CD14-positive monocyte (primary cell): Measurements from ENCODE around the gene ADSL. TPM values are rescaled to one million over a fixed set of nuclear protein-coding genes. Genes with fewer than 3 reads are reported as not detected.

ENCODE experiments used
- DNase-seq, 3 donors: peaks; one replicate each; pipeline ENCODE4 v3.0.0-alpha.2; 2011 to 2022
- H2AFZ ChIP-seq: 2 replicates; pipeline ENCODE4 v1.6.0; 2012; ENCODE audit warnings: mild to moderate bottlenecking, low read depth, low read length, inconsistent platforms; ENCODE audit not compliant: insufficient read depth, poor library complexity, severe bottlenecking
- H3K27ac ChIP-seq, 2 donors: 1 replicate in 1 of 2; 2 replicates in 1 of 2; pipeline ENCODE4 v1.5.1; 2012 to 2013; ENCODE audit warnings: low read length in 2 of 2, control low read depth in 1 of 2, inconsistent platforms in 1 of 2, low read depth in 1 of 2, mild to moderate bottlenecking in 1 of 2
- H3K27me3 ChIP-seq, 2 donors: one replicate each; pipeline versions ENCODE4 v1.6.0 to v1.6.1; 2011 to 2013; ENCODE audit warnings: low read length in 2 of 2; ENCODE audit not compliant: control insufficient read depth in 2 of 2, insufficient read depth in 2 of 2
- H3K36me3 ChIP-seq, 2 donors: replicated peaks in 1 of 2; 1 replicate in 1 of 2; 2 replicates in 1 of 2; pipeline versions ENCODE4 v1.5.1 to v1.6.1; 2012 to 2013; ENCODE audit warnings: low read length in 2 of 2, control low read depth in 1 of 2, inconsistent platforms in 1 of 2, mild to moderate bottlenecking in 1 of 2; ENCODE audit not compliant: insufficient read depth in 2 of 2, control insufficient read depth in 1 of 2
- H3K4me1 ChIP-seq, 2 donors: 1 replicate in 1 of 2; 2 replicates in 1 of 2; pipeline versions ENCODE4 v1.5.1 to v1.6.1; 2012 to 2013; ENCODE audit warnings: low read length in 2 of 2, control low read depth in 1 of 2, inconsistent platforms in 1 of 2, mild to moderate bottlenecking in 1 of 2, moderate library complexity in 1 of 2; ENCODE audit not compliant: insufficient read depth in 2 of 2, control insufficient read depth in 1 of 2
- H3K4me2 ChIP-seq: replicated peaks from 2 replicates; pipeline ENCODE3; 2012; ENCODE audit warnings: low read length, moderate library complexity, mild to moderate bottlenecking; ENCODE audit not compliant: poor library complexity, severe bottlenecking; ENCODE audit errors: extremely low read depth
- H3K4me3 ChIP-seq, 3 experiments: fragments of 200-600 bp in 1 of 3; sonication (generic) in 1 of 3; replicated peaks in 1 of 3; 1 replicate in 2 of 3; 2 replicates in 1 of 3; pipeline ENCODE4 v1.5.1; 2011 to 2013; ENCODE audit warnings: low read length in 3 of 3, mild to moderate bottlenecking in 3 of 3, control low read depth in 2 of 3, low read depth in 2 of 3, inconsistent platforms in 1 of 3, moderate library complexity in 1 of 3
- H3K79me2 ChIP-seq: 2 replicates; pipeline ENCODE4 v1.6.0; 2012; ENCODE audit warnings: mild to moderate bottlenecking, control low read depth, inconsistent platforms, low read length, moderate library complexity; ENCODE audit not compliant: insufficient read depth
- H3K9ac ChIP-seq: 2 replicates; pipeline ENCODE4 v1.6.0; 2017; ENCODE audit warnings: low read length, mild to moderate bottlenecking; ENCODE audit not compliant: insufficient read depth, poor library complexity, severe bottlenecking
- H3K9me3 ChIP-seq, 2 donors: replicated peaks in 1 of 2; 1 replicate in 1 of 2; 2 replicates in 1 of 2; pipeline versions ENCODE4 v1.5.1 to v1.6.1; 2012 to 2013; ENCODE audit warnings: low read length in 2 of 2, control low read depth in 1 of 2; ENCODE audit not compliant: control insufficient read depth in 1 of 2, insufficient read depth in 1 of 2
- H4K20me1 ChIP-seq: 2 replicates; pipeline ENCODE4 v1.6.0; 2012; ENCODE audit warnings: mild to moderate bottlenecking, low read length, control low read depth, moderate library complexity; ENCODE audit not compliant: insufficient read depth
- H3K27ac Mint-ChIP-seq, 7 donors: one replicate each; pipeline ENCODE4 v1.8.0; 2020; ENCODE audit warnings: mild to moderate bottlenecking in 7 of 7, mixed read lengths in 7 of 7, moderate library complexity in 6 of 7, inconsistent platforms in 2 of 7
- H3K27me3 Mint-ChIP-seq, 3 donors: one replicate each; pipeline ENCODE4 v1.8.0; 2021 to 2022; ENCODE audit warnings: low read depth in 3 of 3, mild to moderate bottlenecking in 3 of 3, mixed read lengths in 3 of 3, moderate library complexity in 3 of 3, inconsistent platforms in 1 of 3
- H3K36me3 Mint-ChIP-seq, 2 donors: one replicate each; pipeline ENCODE4 v1.8.0; 2020; ENCODE audit warnings: mixed read lengths in 2 of 2, inconsistent platforms in 1 of 2, mild to moderate bottlenecking in 1 of 2
- H3K4me1 Mint-ChIP-seq: one replicate; pipeline ENCODE4 v1.8.0; 2020; ENCODE audit warnings: mild to moderate bottlenecking, mixed read lengths
- H3K4me3 Mint-ChIP-seq, 2 donors: one replicate each; pipeline ENCODE4 v1.8.0; 2020; ENCODE audit warnings: mild to moderate bottlenecking in 2 of 2, mixed read lengths in 2 of 2, moderate library complexity in 1 of 2
- H3K9me3 Mint-ChIP-seq, 7 donors: one replicate each; pipeline ENCODE4 v1.8.0; 2020 to 2022; ENCODE audit warnings: mixed read lengths in 7 of 7, mild to moderate bottlenecking in 6 of 7, moderate library complexity in 6 of 7, inconsistent platforms in 2 of 7
- CTCF ChIP-seq: fragments of 200-600 bp; IDR thresholded peaks from one replicate; pipeline ENCODE4 v1.8.0; 2022; ENCODE audit warnings: antibody characterized with exemption, mild to moderate bottlenecking
- WGBS: methylation state at CpG from one replicate; pipeline ENCODE4 v1.1.5; 2013; ENCODE audit warnings: missing lambda C conversion rate; ENCODE audit not compliant: insufficient coverage; 5-methylcytosine and 5-hydroxymethylcytosine counted together
- intact Hi-C, 2 donors: fragments of 100-400 bp; cut with micrococcal nuclease; formaldehyde crosslinking; loops; one replicate each; pipeline versions ENCODE4 v1.15.0 to v1.15.1; 2023
- polyA plus RNA-seq, 3 donors: library from polyadenylated mRNA; depleted of rRNA in 1 of 3; unstranded in 2 of 3; stranded (reverse) in 1 of 3; fragments of 300-500 nt in 2 of 3; fragments of >200 nt in 1 of 3; fragmentation: Illumina TruSeq in 2 of 3; gene quantifications; 1 replicate in 2 of 3; 2 replicates in 1 of 3; pipeline ENCODE4 v1.2.3, GENCODE V29; 2012 to 2021

The ADSL gene
- polyA plus RNA-seq, 3 donors, result 56.7 to 82.3 (median 65.1) TPM

DNA sequence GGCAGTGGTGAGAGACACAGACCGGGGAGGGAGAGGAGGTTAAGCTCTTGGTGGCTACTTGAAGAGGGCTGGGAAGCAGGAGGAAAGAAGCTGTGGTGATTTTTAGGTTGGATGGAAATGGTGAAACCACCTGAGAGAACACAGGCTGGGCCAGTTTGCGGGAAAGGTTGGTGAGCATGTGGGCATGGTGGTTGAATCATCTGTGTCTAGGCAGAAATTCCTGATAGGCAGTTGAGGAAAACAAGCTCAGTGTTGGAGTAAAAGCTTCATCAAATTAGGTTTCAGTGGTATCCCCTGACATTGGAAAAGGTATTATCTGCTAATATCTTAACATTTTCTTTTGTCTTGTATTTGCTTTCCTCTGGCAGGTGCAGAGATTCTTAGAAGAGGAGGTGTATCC, 19.8 kb downstream of the ADSL start:
- Mint-ChIP-seq H3K27me3 (no peaks in the 10 kb centered on the region), H3K9me3 (no peaks in the 10 kb centered on the region), H3K27ac (peak overlapping the region in 3 of 7 donors; percentile 15 to 63 (median 31)), H3K4me1 (peaks cover 11% of the 10 kb centered on the region), H3K4me3 (no peak overlapping the region), H3K36me3 (peaks cover 69 to 75% of the 10 kb centered on the region in 2 donors)
- no peak overlapping the region for H3K4me3 ChIP-seq
- H3K27ac ChIP-seq, result no peak overlapping the region
- no peak for TF ChIP-seq CTCF
- peaks cover 8% of the 10 kb centered on the region for H3K79me2 ChIP-seq
- H3K36me3 ChIP-seq, result peaks cover 68 to 75% of the 10 kb centered on the region in 2 donors
- H3K9me3 ChIP-seq, result no peaks in the 10 kb centered on the region
- H4K20me1 ChIP-seq, result no peaks in the 10 kb centered on the region
- 100% methylated on average over 2 of the region's 2 CpGs for WGBS
- no peak for DNase-seq
- H3K4me2 ChIP-seq, result no peak overlapping the region
- H3K27me3 ChIP-seq, result no peaks in the 10 kb centered on the region
- H2AFZ ChIP-seq, result no peak overlapping the region
- H3K9ac ChIP-seq, result no peak overlapping the region
- H3K4me1 ChIP-seq, result peaks cover 2 to 9% of the 10 kb centered on the region in 2 donors
- intact Hi-C loops, result no loop called here

- no peaks in the 10 kb centered on the region for H4K20me1 ChIP-seq
- H3K36me3 Mint-ChIP-seq, result peaks cover 57 to 64% of the 10 kb centered on the region in 2 donors
These were observed 21.0 kb downstream of the ADSL start for GRCh38 chr22:40367342-40367741.

More at GRCh38 chr22:40367342-40367741, 21.0 kb downstream of the ADSL start:
- Mint-ChIP-seq H3K9me3 (no peaks in the 10 kb centered on the region), H3K27me3 (no peaks in the 10 kb centered on the region), H3K4me3 (no peak overlapping the region), H3K4me1 (peaks cover 16% of the 10 kb centered on the region), H3K27ac (peak overlapping the region in 1 of 7 donors; percentile 48)
- no peak for TF ChIP-seq CTCF
- Histone ChIP-seq H2AFZ (no peak overlapping the region), H3K9ac (no peak overlapping the region), H3K9me3 (no peaks in the 10 kb centered on the region), H3K4me1 (peaks cover 5 to 15% of the 10 kb centered on the region in 2 donors), H3K4me2 (no peak overlapping the region), H3K27ac (no peak overlapping the region), H3K4me3 (no peak overlapping the region), H3K79me2 (peaks cover 17% of the 10 kb centered on the region), H3K27me3 (no peaks in the 10 kb centered on the region), H3K36me3 (peaks cover 55 to 63% of the 10 kb centered on the region in 2 donors)
- intact Hi-C loops, result no loop called here
- no peak for DNase-seq
- 90% methylated on average over 2 of the region's 6 CpGs for WGBS
